A204.1 (cell line): ENCODE data around the gene ABCA12.
A peak's percentile ranks its signal among the peaks of the same experiment; 100 is the strongest.

Experiments used
- FAIRE-seq: peaks from 2 replicates; lab custom pipeline; 2012; peaks lifted over from hg19 to GRCh38; lab: Jason Lieb, UNC

Gene ABCA12

DNA sequence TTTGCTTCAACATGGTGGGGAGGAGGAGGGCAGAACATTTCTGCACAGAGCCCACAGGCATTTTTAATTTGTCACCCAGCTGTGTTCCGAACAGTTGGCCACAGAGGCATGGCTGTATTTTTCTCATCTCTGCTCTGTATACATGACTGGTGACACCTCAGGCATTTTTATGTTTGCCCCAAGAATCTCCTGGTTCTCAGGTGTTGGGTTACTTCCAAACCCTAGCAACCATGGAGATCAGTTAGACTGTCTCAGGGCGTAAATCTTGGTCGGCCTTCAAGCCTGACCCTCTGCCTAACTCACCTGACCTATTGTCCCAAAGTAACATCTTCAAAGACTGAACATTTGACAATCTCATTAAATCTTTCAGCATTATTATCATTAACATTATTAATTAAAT, 100.0 kb downstream of the ABCA12 start:
- FAIRE-seq, result no peak

DNA sequence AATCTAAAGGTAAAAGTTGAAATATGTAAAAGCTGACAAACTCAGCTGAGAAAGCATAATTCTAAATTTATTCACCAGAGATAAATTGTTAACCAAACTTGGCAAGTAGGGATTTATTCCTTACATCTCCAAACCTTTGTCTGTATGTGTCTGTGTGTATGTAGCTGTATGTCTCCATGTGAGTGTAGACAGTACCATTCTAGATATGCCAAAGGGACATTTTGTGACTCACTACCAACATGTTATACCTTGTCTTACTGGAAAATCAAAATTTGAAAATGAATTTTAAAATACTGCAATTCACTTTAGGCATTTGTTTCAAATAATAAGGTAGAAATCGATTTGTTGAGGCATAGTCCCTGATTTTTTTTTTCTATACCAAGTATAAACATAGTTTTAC, 102.1 kb downstream of the ABCA12 start:
- no peak for FAIRE-seq

DNA sequence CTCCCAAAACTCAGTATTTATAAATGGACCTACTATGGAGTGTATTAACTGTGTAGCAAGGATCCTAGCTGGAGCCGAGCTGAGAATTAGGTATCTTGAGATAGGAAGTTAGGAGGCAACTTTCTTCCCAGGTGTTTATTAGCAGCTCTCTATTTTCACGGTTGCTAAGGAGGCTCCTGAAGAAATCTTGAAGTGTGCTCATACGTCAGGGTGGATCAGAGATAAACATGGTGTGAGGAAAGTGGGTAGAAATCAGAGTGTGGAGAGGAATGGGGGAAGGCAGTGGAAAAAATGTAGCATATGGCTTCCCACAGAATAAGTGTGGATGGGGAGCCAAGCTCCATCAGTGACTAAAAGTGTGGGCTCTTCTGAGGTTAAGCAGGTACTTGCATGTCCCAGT, 104.3 kb downstream of the ABCA12 start:
- FAIRE-seq, result no peak

DNA sequence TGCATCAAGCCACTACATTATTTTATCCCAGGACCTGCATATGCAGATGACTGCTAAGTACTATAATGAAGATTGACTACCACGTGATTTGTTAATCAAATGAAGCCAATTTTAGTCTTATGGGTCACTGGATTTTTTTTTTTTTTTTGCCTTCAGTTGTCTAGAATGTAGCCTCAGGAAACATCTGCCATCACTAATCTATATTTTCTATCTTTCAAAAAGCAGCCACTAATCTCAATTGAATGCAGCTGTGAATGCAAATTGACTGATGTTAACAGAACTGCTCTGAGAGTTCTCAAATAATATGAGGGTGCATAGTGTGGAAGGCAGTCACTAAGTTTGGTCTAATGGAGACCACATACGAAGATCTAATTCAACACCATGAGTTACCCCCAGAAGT, 106.3 kb downstream of the ABCA12 start:
- no peak for FAIRE-seq

DNA sequence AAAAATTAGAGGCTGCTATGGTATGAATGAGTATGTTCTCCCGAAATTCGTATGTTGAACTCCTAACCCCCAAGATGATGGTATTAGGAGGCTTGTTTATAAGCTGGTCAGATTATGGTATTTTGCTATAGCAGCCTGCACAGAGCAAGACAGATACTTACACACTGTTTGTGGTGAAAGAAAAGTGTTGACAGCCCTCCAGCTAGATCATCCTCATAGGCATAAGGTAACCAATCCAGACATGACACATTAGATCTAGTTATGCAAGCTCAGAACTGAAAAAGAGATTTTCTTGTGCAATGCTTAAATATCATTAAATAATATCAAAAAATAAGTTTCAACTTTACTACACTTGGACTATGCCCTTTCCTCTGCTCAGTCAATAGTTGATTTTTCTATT, 107.1 kb downstream of the ABCA12 start:
- FAIRE-seq, result no peak

DNA sequence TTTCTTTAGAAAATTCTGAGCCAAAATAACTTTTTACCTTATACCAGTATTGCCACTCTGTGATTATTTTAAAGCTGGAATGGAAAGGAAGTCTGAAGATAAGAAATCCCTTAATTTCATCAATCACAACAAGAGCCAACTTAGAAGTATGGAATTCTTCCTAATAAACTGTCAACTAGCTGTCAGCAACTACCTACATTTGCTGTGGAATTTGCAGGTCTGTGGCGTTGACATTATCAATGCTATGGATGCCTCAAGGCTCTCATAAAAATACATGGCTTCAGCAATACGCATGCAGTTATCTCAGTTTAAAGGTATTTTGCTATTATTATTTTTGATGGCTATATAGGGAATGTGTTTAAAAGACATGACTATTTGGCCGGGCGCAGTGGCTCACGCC, 108.5 kb downstream of the ABCA12 start:
- FAIRE-seq, result no peak

DNA sequence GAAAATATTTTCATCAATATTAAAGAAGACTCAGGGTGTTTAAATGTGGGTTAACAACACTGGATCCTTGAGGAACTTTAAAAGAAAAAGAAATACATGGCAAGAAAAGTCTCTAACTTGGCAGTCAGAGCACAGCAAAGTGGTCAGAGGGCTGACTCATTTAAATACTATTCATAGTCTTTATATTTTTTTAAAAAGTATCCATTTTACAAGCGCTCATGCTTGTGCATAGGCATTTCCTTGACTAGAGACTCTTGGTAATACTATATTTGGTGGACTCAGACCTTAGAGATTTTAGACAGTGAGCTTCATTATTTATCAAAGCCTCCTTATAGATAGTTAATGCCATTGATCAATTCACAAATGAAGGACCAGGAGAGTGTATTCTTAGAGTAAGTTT, 110.2 kb downstream of the ABCA12 start:
- no peak for FAIRE-seq

DNA sequence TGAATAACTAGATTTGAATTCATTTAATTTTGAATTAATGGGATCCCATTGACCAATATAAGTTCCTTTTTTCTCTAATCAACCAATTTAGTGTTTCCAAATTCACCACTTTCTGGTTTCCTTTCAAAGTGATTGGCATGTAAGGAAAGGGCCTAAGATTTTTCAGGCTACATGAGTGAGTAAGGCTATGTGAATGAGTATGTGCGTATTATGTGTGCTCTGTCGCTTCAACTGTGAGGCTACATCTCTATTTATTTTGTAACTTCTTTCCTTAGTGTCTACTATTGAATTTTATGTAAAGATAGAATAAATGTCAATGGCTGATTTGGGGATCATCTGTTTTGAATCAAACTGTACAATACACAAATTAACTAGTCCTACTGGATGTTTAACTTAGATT, 110.6 kb downstream of the ABCA12 start:
- FAIRE-seq, result no peak

DNA sequence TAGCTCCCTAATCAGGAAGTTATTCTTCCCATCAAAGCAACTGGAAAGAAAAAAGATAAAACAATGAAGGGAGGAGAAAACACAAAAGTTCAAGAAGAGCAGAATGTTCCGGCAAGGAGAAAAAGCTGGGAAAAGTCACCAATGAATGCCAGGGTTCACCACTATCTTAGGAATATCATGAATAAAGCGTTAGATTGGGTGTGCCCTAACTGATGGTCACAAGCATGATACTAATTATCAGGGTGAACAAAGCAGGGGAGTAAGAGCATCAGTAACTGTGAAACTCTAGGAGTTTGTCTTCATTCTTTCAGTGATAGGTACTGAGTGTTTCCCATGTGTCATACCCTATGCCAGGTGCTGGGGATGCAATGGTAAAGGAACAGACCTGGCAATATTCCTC, 115.5 kb downstream of the ABCA12 start:
- FAIRE-seq, result no peak

DNA sequence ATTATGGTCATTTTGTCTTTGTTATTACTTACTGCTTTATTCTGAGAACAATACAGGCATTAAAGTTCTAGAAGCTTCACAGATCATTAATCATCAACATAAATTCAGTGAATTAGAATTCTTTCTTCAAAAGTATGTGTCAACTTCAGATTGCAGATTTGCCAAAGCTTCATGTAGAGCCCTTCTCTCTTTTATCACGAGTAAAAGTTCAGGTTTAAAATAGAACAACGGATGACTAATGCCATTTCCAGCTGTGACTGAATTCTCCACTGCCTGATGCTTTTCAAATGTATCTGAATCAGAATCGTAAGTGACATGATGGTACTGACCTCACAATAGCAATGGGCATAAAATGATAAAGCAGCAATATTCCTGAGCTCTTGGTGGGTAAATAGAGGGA, 116.0 kb downstream of the ABCA12 start:
- no peak for FAIRE-seq

DNA sequence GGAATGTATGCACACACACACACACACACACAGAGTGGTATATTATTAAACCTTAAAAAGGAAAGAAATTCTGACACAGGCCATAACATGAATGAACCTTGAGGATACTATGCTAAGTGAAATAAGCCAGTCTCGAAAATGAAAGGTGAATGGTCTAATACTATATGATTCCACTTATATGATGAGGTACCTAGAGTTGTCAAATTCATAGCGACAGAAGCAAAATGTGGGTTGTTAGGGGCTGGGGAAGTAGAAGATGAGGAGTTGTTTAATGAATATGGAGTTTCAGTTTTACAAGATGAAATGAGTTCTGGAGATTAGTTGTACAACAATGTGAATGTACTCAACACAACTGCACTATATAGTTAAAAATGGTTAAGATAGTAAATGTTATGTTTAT, 118.1 kb downstream of the ABCA12 start:
- FAIRE-seq, result no peak

DNA sequence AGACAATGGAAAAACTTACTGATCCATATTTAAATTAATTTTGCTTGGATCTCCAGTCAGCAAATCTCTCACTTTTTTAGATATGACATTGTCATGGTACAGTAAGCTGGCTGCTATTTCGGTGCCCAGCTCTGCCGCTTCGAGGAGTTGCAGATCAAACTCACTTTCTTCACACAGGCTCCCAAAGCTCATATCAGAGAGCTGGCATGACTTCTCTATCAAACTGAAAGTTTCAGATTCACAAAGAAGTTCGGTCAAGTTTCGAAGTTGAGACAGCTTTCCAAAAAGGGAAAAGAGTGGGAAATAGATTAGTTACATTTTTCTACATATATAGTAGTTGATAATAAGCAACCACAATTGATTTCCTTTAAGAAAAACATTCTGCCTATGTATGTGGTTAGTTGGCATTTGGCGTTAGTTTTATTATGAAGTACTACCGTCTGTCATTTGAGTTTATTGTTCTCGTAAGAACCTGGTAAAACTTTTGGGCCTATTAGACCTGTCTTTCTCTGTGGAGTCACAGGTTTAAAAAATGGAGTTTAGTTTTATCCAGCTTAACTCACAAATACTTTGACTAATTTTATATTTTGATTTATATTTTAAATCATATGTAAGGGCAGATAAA, 118.8 kb downstream of the ABCA12 start:
- FAIRE-seq, result no peak

DNA sequence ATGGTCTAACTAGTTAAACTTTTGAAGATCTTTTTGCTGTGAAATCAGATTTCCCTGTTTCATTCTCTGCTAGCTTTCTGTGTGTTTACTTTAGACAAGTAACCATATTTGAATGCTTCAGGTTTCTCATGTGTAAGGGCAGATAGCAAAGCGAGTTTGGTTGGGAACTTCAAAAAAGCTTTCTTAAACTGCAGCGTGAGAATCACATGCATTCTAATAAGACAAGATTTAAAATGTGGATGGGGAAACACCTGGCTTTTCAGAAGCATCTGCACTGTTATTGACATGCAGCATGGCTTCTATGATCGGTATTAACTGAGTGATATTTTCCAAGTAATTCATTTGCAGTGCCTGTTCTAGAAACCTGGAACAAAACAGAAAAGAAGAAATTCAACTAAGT, 119.3 kb downstream of the ABCA12 start:
- no peak for FAIRE-seq

DNA sequence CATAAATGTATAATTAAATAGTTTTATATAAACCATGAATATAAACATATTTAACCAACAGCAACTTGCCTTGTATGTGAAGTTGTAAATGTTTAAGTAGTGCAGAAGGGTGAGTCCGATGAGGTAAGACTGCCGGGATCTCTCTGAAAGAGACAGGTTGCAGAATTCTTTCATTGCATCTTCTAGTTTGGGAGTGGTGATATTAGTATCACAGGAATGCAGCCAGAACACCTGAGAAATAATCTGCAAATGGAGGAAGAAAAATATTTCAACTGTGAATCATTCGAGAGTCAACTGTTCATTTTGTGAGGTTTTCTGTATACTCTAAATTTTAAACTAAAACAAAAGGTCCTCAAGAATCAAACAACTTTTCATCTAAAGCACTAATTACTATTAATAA, 123.0 kb downstream of the ABCA12 start:
- FAIRE-seq, result no peak

DNA sequence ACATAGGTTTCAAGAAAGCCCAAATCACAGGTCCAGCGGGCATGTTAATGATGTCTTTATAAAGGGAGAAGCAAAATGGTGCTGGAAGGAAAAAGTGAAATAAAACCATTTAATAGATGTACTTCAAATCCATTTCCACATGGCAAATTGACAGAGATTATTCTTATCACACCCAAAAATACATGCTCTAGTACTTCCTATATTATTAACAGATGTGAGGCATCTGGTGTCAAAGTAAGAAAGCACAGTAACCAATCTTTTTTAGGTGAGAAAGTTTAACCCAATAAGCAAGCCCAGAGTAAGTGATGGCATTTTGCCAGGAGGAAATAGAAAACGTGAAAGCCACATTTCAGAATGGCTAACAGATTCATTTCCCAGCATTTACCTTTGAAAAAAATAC, 128.0 kb downstream of the ABCA12 start:
- FAIRE-seq, result no peak

DNA sequence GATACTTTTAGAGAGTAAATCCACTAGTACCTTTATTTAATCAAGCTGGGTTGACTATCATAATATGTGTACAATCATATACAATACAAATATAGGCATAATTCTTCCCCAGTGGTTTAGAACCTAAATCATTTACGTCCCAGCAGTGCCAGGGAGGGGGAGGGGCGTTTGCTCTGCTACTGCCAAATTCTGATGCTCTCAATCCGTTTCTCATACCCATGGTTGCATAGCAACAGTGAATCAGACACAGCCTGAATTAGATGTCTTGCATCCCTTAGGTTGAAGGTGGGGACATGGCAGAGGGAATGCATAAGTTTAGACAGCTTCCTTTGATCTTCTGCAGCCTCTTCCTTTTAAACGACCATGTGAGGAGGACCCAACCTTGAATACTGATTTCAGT, 135.4 kb downstream of the ABCA12 start:
- no peak for FAIRE-seq

DNA sequence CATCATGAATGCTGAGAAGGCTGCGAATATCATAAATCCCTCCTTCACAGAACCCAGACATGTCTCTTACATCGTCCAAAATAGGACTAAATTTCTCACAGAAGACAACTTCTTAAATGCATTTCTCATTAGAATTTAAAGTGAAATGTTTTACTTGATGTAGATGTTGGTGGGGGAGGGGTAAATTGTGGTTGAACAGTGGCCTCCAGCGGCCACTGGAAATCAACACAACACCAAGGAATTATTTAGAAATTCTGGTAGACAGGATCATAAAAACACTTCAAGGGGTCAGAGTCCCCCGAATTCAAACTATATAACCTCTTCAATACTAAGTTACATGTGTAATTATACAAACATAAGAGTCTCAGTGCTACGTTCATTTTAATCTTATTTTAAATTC, 135.9 kb downstream of the ABCA12 start:
- FAIRE-seq, result peak; percentile 92

DNA sequence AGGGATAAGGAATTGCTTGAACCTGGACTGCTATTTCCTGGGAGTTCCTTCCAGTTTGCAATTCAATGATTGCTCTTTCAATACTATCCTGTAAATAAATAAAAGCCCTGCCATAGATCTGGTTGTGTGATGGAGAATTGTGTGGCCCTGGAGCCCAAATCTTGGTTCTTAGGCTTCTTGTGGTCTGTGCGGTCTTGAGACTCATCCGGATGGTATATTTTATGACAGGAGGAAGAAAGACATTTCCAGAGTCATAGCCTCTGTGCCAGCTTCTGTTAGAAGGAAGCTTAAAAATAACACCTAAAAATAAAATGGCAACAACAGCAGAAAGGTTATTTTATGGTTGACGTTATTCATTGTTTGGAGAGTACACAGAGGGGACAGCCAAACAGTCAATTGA, 137.7 kb downstream of the ABCA12 start:
- FAIRE-seq, result no peak

DNA sequence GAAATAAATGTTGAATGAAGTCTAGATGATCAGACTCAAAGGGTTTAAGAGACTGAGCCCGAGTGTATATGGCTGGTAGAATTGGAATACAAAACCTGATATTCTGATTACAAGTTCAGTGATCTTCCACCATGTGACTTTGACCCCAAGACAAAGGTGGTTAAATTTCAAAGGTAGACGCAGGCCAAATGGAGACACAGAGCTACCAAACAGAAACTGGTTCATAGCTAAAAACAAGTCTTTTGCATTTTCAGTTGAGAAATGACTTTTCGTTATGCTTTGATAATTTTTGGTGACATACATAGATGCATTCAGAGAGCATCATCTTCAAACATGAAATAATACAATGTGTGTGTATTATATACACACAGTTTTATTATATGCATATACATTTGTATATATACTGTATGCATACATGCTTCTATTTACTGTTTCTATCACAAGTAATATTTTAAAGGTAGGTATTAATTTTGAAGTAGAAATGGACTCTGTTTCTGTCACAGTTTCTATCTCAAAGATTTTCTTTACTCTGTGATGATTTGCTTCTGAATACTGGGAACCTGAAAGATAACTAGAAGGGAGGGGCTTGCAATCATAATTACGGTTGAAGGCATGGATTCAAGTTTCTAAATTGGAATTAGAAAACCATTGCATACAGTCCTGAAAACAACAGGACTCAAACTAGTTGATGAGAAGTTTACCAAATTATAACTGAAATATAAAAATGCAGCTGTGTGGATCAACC, 142.3 kb downstream of the ABCA12 start:
- no peak for FAIRE-seq

DNA sequence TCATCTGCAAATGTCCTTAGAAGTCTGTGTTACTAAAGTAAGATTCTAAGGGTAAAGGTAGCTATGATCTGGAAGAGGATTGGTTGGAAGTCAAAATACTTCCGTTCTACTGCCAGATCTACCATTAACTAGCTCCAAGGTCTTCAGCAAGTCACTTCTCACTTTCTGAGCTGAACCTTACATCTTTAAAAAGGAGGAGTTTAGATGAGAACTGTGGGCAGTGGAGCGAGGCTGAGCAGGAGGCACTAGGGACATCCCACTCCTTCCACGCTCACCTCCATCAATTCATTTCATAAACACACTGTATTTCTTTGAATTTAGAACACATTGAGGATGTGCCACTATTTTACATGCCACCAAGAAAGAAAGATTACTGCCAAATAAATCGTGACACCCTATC, 143.0 kb downstream of the ABCA12 start:
- no peak for FAIRE-seq

DNA sequence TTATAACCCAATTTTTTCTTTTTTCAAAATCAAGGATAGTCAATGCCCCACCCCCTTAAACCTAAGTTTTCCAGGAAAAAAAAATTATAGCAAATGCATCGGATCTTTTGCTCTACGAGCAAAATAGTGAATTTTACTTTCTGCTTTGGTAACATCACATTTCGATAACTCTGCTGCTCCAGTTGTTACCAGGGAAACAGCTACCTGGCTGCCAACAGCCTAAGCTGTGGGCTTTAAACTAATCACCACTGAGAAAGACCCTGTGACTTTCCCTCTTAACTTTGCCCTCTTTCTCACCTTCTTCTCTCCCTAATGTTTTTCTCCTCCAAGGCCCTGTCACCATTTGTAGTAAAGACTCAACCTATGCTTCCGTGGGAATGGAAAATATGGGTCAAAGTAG, 145.5 kb downstream of the ABCA12 start:
- FAIRE-seq, result no peak

DNA sequence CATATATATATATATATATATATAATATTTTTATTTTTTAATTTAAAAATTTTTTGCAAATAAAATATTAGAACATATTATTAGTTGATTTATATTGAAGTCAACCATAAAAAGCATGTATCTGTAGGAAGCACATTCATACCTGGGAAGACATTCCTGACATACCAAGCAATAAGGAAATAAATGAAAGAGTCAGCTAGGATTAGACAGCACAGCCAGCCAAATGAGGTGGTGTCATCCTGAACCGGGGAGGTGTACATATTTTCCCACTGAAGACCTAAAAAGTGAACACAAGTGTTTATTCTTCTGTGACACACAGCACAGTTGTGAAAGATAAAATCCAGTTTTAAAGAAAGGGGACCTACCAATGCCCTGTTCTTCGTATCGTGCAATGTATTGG, 149.2 kb downstream of the ABCA12 start:
- no peak for FAIRE-seq

DNA sequence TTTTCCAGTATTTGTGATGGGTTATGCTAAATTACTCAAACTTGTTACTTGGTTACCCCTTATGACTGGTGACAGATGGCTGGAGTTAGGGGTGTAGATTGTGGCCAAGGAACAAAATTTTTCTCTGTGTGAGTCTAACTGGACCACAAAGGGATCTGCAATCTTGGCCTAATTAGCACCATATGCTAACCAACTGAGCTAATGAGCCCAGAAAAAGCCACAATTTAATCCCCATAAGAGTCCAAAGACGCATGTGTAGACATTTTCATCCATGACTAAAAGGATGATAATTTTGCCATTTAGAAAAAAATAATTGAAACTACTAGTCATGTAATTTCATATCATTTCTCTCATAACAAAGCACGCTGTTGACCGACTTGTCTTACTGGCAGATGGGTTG, 151.2 kb downstream of the ABCA12 start:
- no peak for FAIRE-seq

DNA sequence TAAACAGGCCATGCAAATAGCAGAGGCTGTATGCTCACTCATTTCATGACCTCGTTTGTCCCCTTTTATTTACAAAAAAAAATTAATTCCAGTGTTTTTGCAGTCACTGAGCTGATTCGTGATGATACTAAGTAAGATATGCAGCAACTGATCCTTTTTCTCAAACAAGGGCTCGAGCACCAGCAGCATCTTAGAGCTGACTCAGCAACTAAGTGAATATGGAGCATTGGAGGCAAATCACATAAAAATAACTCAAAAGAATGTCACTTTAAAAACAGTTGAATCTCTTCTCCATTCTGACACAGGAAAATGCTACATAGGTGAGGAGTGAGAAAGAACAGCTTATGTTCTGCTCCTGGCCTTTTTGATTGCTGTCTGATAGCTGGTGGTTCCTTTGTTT, 152.8 kb downstream of the ABCA12 start:
- FAIRE-seq, result no peak

DNA sequence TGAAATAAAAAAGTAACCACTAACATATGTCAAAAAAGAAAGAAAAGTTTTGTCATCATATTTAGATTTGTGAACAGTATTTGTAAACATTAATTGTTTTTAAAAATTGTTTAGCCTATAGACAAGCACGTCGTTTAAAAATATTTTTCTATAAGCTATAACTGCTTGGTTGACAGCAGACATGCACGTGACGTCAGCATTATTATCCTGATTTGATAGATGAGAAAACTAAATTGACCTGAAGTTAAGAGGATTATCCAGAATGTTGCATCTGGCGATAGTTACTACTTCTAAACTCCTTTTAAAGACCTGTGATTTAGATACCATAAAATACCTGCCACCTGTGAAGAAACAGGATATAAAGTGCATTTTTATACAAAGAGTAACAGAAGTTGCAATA, 172.0 kb downstream of the ABCA12 start:
- FAIRE-seq, result no peak
